ENCODE results near the gene GNPAT.

The GNPAT gene

DNA sequence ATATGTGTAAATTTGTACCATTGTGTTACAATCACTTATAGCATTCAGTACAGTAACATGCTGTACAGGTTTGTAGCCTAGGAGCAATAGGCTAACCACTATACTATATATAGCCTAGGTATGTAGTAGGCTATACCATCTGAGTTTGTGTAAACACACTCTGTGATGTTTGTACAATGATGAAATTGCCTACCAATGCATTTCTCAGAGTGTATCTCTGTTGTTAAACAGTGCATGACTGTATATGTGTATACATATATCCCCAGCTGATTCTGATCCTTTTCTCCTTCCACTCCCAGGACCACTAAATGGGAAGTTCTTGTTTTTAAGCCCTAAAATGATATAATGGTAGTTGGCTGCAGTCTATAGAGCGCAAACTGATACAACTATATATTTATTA is 7.8 kb downstream of the GNPAT start:
- DNase-seq, result no peak

DNA sequence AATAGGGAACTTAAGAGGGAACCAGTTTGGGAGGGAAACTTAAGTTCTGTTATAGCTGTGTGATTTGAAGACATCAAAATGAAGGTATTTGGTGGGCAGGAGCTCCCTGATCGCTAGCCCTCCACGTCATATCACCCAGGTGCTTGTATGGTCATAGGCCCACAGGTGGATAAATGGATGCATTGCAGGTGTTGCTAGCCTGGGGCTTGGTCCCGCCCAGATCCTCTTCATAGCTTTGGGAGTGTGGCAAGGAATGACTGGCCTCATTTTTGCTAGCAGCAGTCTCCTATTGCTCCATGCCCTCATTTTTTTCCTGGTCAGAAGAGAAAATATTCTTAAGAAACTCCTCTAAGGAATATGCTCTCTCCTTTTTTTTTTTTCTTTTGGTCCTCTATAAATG is 11.3 kb downstream of the GNPAT start:
- DNase-seq, result no peak

DNA sequence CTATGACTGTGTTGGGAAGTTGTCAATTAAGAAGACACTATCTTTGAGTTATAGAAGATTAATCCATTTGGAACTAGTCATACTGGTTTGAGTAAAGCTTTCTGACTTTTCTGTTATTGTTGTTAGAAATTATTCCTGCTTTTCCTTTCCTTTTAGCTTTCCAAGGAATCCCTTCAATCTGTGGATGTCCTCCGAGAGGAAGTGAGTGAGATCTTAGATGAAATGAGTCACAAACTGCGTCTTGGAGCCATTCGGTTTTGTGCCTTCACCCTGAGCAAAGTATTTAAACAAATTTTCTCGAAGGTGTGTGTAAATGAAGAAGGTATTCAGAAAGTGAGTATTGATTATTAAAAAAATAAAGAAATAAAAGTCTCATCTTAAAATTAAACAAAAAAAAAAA is 19.3 kb downstream of the GNPAT start:
- no peak for DNase-seq

DNA sequence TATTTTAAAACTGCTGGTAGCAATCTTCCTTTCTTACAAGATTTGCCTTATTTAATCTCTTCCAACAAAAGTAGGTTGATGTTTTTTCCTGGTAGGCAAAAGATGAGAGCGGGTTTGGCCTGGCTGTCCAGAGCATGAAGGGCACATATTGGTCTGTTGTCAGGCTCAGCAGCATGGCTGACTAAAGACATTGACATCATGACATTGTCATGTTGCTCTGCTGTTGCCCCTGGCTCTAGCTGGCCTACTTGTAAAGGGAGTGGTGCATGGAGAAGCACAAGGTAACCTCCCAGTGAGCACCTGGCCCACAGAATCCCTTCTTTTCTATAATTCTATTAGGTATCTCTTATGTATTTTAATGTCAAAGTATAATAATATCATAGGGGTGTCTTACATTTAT is 23.6 kb downstream of the GNPAT start:
- DNase-seq, result no peak

DNA sequence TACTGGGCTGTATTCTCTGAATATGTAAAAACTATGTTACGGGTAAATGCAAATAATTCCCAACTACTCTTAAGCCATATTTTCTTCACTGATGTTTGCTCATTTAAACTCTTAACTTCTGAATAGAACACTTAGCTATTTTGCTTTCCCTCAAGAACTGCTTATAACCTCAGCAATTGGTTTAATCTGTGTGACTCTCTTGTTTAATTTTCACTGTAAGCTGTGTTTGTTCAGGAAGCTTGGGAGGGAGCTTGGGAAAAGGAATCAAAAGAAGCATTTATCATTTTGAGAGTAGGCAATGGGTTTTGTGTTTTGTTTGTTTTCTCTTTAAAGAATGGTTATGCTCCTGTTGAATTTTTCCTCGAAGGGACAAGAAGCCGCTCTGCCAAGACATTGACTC is 24.4 kb downstream of the GNPAT start:
- DNase-seq, result no peak

DNA sequence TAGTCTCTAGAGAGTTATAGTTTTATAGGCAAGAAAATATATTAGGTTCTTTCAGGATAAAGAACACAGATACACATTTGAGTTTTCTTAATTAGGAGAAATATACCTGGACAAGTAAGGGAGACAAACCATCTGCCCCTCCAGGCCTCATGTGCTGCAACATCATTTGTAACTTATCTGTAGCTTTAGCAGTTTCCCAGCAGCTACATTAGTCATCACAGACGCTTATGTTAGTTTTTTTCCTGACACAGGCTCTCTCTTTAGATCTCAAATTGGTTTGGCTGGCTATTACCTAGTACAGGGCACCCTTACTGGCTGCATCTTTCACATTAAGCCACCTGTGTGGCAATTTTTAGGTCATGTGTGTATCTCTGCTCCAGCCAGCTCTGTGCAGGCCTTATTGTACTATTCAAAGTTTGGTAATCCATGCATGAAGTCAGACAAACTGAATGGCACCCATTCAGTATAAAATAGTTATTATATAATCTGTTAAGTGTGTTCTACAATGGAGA is 25.9 kb downstream of the GNPAT start:
- DNase-seq, result no peak

DNA sequence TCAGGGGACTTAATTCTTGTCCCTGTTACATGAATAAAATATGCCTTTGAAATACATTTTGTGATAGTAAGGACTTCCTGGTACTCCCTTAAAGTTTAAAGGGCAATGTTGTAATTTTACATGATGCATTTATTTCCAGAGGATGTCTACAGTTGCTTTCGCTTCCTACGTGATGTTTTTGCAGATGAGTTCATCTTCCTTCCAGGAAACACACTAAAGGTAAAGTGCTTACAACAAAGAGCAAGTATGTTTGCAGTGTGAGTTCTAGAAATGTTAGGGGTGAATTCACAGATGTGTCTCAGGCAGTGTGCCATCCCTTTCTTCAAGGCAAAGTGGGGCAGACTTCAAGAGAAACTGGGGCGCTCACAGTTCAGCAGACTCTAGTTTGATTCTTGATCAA is 31.2 kb downstream of the GNPAT start:
- DNase-seq, result no peak

DNA sequence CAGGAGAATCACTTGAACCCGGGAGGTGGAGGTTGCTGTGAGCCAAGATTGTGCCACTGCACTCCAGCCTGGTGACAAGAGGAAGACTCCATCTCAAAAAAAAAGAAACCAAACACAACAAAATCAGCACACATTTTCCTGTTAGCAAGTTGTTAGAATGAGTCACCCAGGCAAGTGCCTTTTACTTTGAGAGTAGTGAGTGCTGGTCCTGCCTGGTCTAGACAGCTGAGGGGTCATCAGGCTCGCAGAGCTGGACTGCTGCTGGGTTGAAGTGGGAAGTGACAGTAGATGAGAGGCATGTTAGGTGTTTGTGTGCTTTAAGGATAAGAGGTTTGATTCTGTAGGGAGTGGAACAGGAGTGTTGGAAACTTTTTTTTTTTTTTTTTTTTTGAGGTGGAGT is 31.9 kb downstream of the GNPAT start:
- DNase-seq, result peak; percentile 4

DNA sequence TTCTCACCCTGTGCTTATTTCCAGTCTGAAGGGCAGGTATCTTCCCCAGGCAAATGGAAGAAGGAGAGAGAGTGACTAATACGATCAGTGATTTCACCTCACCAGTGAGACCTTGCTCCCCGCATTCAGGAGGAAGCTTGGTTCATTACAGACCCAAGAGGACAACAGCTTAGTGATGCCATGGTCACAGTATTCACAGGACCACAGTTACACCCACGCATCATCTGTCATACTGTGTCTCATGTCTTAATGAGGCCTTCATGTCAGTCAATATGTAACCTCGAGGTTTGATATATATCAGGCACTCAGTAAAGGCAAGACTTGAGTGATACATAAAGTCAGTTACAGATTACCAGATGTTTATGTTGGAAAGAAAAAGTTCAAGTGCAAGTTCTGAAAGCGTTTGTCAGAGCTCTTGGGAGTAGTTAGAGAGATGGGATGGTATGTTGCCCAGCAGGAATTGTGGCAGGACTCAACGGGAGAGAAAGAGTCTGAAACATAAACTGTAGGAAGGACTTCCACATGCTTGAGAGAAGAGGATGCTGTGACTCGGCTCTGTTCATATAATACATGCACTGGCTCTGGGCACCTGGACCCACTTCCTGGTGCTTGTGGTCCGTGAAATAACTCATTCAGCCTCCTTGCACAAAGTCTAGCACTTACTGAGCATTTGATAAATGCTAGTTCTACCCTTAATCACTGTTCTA is 33.3 kb downstream of the GNPAT start:
- no peak for DNase-seq

DNA sequence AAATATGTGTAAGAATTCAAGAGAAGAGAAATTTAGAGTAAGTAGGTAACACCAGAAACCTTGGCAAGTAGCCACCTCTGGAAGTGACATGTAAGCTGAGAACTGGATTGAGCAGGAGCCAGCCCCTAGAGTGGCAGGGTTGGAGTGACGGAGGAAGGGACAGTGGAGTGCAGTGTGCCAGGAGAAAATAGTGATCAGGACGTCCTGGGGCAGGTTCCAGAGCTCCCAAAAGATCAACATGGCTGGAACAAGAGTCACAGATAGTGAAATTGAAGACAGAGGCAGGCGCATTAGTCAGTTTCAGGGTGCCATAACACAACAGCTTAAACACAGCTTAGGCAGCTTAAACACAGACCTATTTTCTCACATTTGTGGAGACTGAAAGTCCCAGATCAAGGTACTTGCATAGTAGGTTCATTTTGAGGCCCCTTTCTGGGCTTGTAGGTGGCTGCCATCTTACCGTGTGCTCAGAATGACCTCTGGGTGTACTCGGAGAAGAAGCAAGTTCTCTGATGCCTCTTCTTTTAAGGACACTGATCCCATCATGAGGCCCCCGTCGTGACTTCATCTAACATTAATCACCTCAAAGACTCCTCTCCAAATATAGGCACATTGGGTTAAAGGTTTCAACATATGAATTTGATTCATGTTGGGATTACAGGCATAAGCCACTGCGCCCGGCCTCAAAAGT is 37.2 kb downstream of the GNPAT start:
- DNase-seq, result no peak

DNA sequence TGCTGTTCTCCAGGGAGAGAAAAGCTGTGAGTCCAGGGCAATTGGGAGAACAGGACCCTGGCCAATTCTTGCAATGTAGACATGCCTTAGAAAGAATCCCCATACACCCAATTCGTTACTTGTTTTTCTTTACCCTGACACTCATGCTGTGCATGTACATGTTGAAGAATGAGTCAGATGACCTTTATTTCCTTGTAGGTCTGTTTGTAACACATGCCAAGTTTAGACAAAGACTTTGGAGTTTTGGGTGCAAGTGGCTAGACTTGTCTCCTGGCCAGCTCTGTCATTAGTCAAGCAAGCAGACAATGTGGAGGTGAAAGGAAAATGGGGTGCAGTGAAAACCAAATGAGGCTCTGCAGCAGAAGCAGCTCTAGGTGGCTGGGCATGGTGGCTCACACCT is 38.1 kb downstream of the GNPAT start:
- no peak for DNase-seq

DNA sequence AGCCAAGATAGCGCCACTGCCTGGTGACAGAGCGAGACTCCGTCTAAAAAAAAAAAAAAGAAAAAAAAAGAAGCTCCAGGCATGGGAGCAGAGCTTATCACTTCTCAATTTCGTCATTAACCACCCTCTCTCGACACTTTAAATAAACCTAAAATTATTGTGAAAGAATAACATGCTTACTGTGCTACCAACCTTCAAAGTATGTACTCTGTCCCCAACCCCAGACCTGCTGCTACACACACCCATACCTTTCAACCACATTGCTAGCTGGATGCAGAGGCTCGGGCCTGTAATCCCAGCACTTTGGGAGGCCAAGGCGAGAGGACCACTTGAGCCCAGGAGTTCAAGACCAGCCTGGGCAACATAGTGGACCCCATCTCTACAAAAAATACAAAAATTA is 38.7 kb downstream of the GNPAT start:
- DNase-seq, result no peak

DNA sequence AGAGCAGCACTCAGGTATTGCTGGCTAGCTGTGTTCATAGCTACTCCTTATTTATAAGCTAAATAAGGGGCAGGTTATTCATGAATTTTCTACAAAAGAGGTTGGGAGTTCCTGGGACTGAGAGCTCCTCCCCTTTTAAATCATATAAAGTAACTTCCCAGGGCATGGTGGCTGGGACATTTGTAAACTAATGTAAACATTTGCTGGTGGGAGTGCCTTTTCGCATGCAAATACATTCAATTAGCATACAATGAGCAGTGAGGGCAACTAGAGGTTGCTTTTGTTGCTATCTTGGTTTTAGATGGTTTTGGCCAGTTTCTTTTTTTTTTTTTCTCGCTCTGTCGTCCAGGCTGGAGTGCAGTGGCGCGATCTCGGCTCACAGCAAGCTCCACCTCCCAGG is 43.4 kb downstream of the GNPAT start:
- no peak for DNase-seq

DNA sequence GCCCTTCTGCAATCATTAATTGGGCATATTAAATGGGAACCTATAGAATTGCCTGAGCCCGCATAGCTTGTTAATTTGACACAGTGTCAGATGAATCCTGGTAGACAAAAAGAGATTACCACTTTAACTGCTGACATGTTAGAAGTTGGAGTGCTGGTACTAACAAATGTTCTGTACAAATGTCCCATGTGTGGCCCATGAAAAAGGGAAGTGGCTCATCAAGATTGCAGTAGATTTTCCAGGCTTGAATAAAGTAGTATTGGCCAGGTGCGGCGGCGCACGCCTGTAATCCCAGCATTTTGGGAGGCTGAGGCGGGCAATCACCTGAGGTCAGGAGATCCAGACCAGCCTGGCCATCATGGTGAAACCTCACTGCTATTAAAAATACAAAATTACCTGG is 45.6 kb downstream of the GNPAT start:
- no peak for DNase-seq

DNA sequence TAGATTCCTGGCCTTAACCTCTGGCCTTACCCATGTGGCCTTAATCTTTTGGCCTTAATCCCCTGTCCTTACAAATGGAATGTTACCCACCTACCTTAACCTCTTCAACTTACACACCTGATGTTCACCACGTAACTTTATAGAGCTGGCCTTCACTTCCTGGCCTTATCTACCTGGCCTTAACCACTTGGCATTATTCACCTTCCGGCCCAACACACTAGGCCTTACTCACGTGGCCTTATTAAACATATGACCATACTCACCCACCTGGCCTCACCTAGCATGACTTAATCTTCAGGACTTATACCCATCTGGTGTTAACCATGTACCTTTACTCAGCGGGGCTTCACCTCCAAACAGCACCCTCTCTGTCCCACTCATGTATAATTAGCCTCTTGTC is 54.9 kb downstream of the GNPAT start:
- no peak for DNase-seq

DNA sequence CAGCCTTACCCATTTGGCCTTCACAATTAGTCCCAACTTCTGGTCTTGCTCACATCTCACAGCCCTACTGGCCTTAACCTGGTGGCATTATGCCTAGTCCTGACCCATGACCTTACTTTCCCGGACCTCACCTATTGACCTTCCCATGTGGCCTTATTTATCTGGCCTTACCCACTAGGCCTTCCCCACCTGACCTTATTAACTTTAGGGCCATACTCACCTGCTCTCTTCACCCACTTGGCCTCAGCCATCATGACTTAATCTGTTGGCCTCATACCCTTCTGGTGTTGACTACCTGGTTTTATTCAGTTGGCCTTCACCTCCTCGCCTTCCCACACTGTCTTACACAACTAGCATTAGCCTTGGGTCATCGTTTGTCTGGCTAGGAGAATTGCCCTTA is 61.0 kb downstream of the GNPAT start:
- no peak for DNase-seq

DNA sequence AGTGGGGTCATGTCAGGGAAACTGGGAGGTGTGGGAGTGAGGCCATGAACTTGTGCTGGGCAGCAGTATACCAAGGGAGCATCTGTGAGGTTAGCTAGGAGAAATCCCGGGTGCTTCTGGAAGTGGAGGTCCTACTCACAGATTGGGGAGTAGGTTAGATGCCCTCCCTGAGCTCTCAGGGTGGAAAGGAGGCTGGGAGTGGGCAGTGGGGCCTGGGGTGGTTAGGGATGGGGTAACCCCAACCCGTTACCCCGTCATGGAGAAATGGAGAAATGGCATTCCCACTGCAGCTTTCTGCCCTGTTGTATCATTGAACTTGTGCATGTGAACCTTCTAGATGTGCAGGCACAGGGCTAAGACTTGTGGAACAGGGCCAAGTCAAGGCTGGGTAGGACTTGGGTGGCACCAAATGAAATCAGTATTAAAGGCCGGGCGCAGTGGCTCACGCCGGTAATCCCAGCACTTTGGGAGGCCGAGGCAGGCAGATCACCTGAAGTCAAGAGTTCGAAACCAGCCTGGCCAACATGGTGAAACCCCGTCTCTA is 69.5 kb downstream of the GNPAT start:
- no peak for DNase-seq

DNA sequence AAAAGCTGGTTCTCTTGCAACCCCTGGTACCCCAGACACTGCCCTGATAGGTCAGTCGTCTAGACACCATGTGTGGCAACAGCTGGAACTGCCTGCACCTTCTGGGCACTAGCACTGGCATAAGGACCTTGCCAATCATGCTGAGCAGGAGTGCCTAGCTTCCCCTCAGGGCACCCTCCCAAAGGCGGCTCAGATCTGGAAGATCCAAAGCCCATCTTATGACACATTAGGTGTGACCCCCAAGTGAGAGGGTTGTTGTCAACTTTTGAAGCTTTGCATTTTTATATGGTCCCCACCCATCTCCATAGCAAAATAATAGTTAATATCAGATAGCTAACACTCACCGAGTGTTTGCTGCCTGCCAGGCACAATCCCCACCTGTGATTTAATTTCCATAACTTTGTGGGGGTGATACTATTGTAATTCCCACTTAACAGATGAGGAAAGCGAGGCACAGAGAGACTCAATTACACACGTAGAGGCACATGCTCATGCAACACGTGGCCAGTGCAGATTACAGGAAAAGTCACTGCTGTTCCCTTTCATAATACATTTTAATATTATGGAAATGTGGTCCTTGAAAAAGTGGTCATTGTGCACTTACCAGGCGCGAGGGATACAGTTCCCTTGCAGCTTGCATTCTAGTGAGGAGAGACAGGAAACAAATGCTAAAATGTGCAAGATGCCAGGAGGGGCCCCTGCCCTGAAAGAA is 70.9 kb downstream of the GNPAT start:
- no peak for DNase-seq

DNA sequence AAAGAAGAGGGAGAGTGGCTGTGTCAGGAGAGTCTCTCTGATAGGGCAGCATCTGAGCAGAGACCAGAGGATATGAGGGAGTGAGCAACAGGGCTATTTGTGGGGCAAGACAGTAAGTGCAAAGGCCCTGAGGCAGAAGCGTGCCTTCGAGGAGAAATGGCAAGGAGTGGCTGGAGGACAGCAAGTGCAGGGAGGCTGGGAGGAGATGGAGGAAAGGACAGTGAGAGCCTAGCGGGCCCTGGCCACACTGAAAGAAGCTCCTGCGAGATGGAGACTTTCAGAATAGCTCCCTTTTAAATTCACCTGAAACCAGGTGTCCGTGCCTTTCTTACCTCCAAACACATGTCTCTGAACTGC is 71.4 kb downstream of the GNPAT start:
- DNase-seq, result no peak

DNA sequence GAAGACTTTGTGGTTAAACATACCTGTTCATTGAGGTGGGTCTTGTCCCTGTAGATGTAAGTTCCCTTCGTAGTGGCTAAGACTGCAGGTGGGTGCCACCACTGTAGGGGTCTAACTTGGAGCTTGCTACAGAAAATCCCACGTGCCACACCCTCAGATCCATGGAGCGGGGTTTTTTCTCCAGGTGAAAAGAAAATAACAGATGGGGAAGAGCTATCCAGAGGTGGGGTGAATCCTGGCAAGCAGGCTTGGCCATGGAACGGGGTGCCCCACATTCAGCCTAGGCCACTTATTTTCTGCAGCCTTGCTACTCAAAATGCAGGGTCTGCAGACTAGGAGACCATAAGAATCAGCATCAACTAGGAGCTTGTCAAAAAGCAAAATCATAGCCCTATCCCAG is 72.6 kb downstream of the GNPAT start:
- no peak for DNase-seq

DNA sequence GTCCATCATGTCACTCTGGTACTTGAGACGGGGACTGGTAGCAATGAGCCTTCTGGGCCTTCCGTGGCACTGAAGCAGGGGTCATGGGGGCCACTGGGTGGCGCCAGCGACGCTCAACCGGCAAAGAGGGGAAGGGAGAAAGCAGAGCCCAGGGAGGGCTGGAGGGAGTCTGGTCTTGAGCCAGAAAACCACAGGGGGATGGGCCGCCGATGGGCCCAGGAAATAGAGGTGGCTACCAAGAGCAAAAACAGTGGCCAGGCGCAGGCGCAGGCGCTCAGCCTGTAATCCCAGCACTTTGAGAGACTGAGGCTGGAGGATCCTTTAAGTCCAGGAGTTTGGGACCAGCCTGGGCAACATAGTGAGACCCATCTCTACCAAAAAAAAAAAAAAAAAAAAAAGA is 74.9 kb downstream of the GNPAT start:
- peak; percentile 33 for DNase-seq

DNA sequence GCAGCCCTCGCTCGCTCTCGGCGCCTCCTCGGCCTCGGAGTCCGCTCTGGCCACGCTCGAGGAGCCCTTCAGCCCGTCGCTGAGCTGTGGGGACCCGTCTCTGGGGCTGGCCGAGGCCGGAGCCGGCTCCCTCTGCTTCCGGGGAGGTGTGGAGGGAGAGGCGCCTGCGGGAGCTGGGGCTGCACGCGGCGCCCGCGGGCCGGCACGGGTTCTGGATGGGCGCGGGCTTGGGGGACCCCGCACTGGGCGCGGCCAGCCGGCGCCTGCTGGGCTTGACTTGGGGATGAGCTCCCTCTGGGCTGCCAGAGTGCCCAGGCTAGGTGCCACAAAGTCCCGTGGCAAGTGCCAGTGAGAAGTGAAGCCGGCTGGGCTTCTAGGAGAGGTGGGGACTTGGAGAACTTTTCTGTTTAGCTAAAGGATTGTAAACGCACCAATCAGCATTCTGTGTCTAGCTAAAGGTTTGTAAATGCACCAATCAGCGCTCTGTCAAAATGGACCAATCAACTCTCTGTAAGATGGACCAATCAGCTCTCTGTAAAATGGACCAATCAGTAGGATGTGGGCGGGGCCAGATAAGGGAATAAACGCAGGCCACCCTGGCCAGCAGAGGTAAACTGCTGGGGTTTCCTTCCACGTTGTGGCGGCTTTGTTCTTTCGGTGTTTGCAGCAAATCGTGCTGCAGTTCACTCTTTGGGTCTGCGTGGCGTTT is 76.4 kb downstream of the GNPAT start:
- DNase-seq, result no peak

DNA sequence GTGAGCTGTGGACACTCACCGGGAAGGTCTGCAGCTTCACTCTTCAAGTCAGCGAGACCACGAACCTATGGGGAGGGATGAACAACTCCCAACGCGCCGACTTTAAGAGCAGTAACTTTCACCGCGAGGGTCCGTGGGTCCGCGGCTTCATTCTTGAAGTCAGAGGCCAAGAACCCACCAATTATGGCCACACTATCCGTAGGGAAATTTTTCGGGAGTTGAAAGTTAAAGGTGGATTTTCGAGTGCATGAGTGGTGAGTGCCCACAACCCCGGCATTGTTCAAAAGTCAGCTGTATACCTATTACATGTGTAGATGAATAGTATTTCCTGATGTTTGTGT is 77.0 kb downstream of the GNPAT start:
- no peak for DNase-seq
